Measurements from ENCODE around the gene PICK1.
"Not testable (repeated sequence)": the region's sequence is repeated elsewhere in the genome, so short reads cannot be mapped to it uniquely, and the experiment has no call there.

The PICK1 gene

GRCh38 chr22:38110863-38111852 is 54.0 kb downstream of the PICK1 start:
- no peak for DNase-seq (ENCODE audit: low read depth, low spot score)
- POLR2A ChIA-PET: no interaction called here
- TF ChIP-seq CTCF (IDR thresholded peaks at IDR 0.05; ENCODE audit: insufficient read depth, low read length, missing control alignments): no peak
- H3K4me3 ChIP-seq (ENCODE audit: low read depth, low read length): no peak overlapping the region
- CTCF ChIA-PET: interaction anchor here (0.9 to 5.9 kb wide), 5 partner anchors 10 to 242 kb away, joined by 3 to 87 read pairs (median 4); partner anchors contain the start of gene PLA2G6

- H3K4me3 ChIP-seq (ENCODE audit: low read depth, low read length): no peak overlapping the region
- POLR2A ChIA-PET: no interaction called here
- TF ChIP-seq CTCF (IDR thresholded peaks at IDR 0.05; ENCODE audit: insufficient read depth, low read length, missing control alignments): no peak
- CTCF ChIA-PET: interaction anchor here (0.7 to 5.9 kb wide), 6 partner anchors 11 to 380 kb away, joined by 3 to 87 read pairs (median 4); partner anchors contain the start of gene PLA2G6
- no peak for DNase-seq (ENCODE audit: low read depth, low spot score)
These were observed 54.7 kb downstream of the PICK1 start for GRCh38 chr22:38111925-38112355.

- TF ChIP-seq CTCF (IDR thresholded peaks at IDR 0.05; ENCODE audit: insufficient read depth, low read length, missing control alignments): no peak
- no peak overlapping the region for H3K4me3 ChIP-seq (ENCODE audit: low read depth, low read length)
- CTCF ChIA-PET: interaction anchor here (0.7 to 5.9 kb wide), 7 partner anchors 11 to 379 kb away, joined by 3 to 87 read pairs (median 4); partner anchors contain the start of gene PLA2G6
- POLR2A ChIA-PET: no interaction called here
- no peak for DNase-seq (ENCODE audit: low read depth, low spot score)
These were observed 55.2 kb downstream of the PICK1 start for GRCh38 chr22:38112381-38112780.

GRCh38 chr22:38114484-38115398 is 57.5 kb downstream of the PICK1 start:
- DNase-seq (ENCODE audit: low read depth, low spot score): peak; percentile 23
- H3K4me3 ChIP-seq (ENCODE audit: low read depth, low read length): no peak overlapping the region
- peak; percentile 98 for TF ChIP-seq CTCF (IDR thresholded peaks at IDR 0.05; ENCODE audit: insufficient read depth, low read length, missing control alignments)
- ChIA-PET POLR2A (interaction anchor here (0.8 kb wide), 1 partner anchor 104 kb away, joined by 3 read pairs; no protein-coding TSS in a partner anchor), CTCF (interaction anchor here (0.6 to 5.9 kb wide), 53 partner anchors 9 to 354 kb away, joined by 3 to 87 read pairs (median 5); partner anchors contain the start of genes MAFF and TMEM184B)

- POLR2A ChIA-PET: no interaction called here
- no peak for DNase-seq (ENCODE audit: low read depth, low spot score)
- CTCF ChIA-PET: interaction anchor here (0.9 to 5.9 kb wide), 25 partner anchors 9 to 238 kb away, joined by 3 to 87 read pairs (median 7); partner anchors contain the start of genes MAFF and TMEM184B
- no peak for TF ChIP-seq CTCF (IDR thresholded peaks at IDR 0.05; ENCODE audit: insufficient read depth, low read length, missing control alignments)
- H3K4me3 ChIP-seq (ENCODE audit: low read depth, low read length): no peak overlapping the region
These were observed 58.4 kb downstream of the PICK1 start for GRCh38 chr22:38115423-38116205.

GRCh38 chr22:38117556-38117955 is 60.4 kb downstream of the PICK1 start:
- H3K4me3 ChIP-seq (ENCODE audit: low read depth, low read length); CTCF ChIA-PET; DNase-seq (ENCODE audit: low read depth, low spot score); POLR2A ChIA-PET: not testable (repeated sequence)
